Cardiac fibroblast (primary cell): ENCODE results near the gene RBM27.
"Not testable (repeated sequence)": the region's sequence is repeated elsewhere in the genome, so short reads cannot be mapped to it uniquely, and the experiment has no call there.

Experiments used
- DNase-seq, 2 donors: peaks; one replicate each; pipeline versions ENCODE4 v3.0.0 to v3.0.0-alpha.2; 2010; ENCODE audit warnings: low read depth in 2 of 2
- H3K4me3 ChIP-seq, 2 donors: replicated peaks in 1 of 2; 1 replicate in 1 of 2; 2 replicates in 1 of 2; pipeline ENCODE4 v1.5.1; 2011; ENCODE audit warnings: low read depth in 2 of 2, low read length in 2 of 2, mild to moderate bottlenecking in 2 of 2, moderate library complexity in 1 of 2
- TF ChIP-seq, protein P1 (sequence below): IDR thresholded peaks from one replicate; pipeline ENCODE4 v1.5.1; 2011; ENCODE audit warnings: low read depth, mild to moderate bottlenecking, low read length, inconsistent platforms

Gene RBM27

DNA sequence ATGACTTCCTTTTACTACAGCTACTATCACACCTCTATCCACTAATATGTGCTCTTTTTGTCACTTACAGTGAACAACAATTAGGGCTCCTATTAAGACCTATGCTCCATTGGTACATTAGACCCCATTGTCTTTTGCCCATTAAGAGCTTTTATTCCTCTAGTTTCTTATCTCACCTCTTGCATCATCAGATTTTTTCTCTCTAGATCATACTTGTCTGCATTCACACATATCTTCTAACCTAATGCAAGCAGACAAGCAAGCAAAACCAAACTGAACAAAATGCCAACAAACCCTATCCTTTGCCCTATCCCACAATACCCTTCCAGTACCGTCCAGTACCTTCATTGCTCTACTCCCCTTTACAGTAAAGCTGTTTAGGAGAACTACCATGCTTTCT is 10.1 kb upstream of the RBM27 start:
- peak; percentile 19 to 20 for DNase-seq
- TF ChIP-seq, protein P1, sequence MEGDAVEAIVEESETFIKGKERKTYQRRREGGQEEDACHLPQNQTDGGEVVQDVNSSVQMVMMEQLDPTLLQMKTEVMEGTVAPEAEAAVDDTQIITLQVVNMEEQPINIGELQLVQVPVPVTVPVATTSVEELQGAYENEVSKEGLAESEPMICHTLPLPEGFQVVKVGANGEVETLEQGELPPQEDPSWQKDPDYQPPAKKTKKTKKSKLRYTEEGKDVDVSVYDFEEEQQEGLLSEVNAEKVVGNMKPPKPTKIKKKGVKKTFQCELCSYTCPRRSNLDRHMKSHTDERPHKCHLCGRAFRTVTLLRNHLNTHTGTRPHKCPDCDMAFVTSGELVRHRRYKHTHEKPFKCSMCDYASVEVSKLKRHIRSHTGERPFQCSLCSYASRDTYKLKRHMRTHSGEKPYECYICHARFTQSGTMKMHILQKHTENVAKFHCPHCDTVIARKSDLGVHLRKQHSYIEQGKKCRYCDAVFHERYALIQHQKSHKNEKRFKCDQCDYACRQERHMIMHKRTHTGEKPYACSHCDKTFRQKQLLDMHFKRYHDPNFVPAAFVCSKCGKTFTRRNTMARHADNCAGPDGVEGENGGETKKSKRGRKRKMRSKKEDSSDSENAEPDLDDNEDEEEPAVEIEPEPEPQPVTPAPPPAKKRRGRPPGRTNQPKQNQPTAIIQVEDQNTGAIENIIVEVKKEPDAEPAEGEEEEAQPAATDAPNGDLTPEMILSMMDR = no peak
- no peak overlapping the region for H3K4me3 ChIP-seq

DNA sequence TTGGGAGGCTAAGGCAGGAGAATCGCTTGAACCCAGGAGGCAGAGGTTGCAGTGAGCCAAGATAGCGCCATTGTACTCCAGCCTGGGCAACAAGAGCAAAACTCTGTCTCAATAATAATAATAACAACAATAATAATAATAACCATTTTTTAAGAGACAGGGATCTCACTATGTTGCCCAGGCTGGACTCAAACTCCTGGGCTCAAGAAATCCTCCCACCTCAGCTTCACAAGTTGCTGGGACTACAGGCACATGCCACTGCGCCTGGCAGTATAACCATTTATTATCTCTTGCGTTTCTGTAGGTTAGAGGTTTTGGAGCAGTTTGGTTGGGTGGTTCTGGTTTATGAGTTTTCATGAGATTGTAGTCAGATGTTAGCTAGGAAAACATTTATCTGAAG is 8.4 kb upstream of the RBM27 start:
- DNase-seq, H3K4me3 ChIP-seq: not testable (repeated sequence)

DNA sequence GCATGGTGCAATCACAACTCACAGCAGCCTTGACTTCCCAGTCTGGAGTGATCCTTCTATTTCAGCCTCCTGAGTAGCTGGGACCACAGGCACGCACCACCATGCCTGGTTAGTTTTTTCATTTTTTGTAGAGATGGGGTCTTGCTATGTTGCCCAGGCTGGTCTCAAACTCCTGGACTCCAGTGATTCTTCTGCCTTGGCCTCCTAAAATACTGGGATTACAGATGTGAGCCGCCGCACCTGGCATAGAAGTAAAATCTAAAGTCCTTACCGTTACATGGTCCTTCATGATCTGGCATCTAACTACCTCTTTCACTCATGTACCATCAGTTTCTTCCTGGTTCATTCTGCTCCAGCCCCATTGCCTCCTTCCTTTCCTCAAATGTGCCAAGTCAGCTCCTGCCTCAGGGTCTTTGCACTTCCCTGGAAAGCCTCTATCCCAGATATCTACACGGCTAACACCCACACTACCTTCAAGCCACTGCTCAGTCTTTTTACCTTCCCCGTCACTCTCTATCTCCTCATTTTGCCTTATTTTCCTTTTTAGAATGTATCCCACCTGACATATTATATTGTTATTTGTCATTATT is 6.9 kb upstream of the RBM27 start:
- H3K4me3 ChIP-seq = no peak overlapping the region
- TF ChIP-seq, protein P1 = no peak
- no peak for DNase-seq

DNA sequence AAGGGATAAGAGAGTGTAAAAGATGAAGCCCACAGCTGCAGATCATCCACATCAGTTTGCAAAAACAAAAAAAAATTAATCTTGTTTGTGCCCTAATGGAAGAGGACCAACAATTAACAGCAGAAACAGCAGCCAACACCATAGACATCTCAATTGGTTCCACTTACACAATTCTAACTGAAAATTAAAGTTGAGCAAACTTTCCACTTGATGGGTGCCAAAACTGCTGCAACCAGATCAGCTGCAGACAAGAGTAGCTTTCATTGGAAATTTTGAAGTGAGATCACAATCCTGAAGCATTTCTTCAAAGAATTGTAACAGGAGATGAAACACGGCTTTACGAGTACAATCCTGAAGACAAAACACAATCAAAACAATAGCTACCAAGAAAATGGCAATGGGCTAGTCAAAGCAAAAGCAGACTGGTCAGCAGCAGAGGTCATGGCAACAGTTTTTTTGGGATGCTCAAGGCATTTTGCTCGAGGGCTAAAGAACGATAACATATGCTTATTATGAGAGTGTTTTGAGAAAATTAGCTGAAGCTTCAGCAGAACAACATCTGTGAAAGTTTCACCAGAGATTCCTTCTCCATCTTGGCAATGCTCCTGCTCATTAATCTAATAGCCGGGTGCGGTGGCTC is 4.1 kb upstream of the RBM27 start:
- TF ChIP-seq, protein P1 = no peak
- no peak overlapping the region for H3K4me3 ChIP-seq
- no peak for DNase-seq

DNA sequence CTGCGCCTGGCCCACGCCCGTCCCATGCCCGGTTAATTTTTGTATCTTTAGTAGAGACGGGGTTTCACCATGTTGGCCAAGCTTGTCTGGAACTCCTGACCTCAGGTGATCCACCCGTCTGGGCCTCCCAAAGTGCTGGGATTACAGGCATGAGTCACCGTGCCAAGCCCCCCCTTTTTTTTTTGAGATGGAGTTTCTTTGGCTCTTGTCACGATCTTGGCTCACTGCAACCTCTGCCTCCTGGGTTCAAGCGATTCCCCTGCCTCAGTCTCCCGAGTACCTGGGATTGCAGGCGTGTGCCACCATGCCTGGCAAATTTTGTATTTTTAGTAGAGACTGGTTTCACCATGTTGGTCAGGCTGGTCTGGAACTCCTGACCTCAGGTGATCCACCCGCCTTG is 1.6 kb upstream of the RBM27 start:
- H3K4me3 ChIP-seq, DNase-seq: not testable (repeated sequence)

DNA sequence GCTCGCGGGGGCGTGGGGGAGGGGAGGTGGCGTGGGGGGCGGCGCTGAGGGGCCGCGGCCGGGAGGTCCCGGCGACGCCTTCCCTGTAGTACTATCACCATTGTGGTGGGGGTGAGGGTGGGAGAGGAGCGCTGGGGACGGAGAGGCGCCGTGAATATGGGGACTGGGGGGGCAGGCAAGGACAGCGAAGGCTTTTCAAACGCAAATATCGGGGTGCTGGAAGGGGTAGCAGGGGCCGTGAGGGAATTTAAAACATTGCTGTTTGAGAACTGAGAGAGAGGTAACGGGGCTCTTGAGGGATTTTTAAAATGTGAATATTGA is 427 bp downstream of the RBM27 start:
- peak overlapping the region; percentile 88 to 92 for H3K4me3 ChIP-seq
- no peak for DNase-seq
- TF ChIP-seq, protein P1 = no peak

DNA sequence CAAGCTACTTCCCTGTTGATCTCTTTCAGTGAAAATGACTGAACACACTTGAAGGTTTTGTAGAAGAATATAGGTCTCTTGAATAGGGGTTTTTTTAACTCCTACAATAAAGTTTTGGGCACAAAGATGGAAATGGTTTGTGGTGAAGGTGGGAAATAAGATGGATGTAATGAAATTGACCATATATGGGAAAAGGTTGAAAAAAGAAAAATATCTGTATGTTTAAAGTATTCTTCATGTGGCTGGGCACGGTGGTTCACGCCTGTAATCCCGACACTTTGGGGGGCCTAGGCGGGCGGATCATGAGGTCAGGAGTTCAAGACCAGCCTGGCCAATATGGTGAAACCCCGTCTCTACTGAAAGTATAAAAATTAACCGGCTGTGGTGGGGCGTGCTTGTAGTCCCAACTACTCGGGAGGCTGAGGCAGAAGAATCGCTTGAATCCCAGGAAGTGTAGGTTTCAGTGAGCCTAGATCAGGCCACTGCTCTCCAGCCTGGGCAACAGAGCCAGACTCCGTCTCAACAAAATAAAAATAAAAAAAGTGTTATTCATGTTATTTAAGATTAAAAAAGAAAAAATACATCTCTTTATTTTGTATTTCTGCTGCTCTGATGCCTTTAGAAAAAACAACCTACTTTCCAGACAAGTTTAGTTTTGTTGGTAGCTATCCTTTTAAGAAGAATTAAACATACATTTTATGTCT is 2.2 kb downstream of the RBM27 start:
- DNase-seq = no peak
- no peak overlapping the region for H3K4me3 ChIP-seq
- TF ChIP-seq, protein P1 = no peak

DNA sequence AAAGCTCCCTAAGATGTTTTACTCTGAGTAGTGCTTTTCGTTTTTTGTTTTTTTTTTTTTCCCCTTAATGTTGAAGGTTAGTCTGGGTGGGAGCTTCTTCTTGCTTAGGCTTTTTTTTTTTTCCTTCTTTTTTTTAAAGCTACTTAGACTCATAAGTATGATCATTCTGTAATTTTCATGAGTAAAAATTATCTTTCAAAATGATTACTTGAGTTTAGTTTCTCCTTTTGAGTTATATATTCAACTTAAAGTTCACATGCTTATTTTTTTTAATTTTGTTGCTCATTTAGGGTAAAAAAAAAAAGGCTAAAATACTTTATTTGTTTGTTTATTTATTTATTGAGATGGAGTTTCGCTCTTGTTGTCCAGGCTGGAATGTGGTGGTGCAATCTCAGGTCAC is 2.9 kb downstream of the RBM27 start:
- no peak overlapping the region for H3K4me3 ChIP-seq
- TF ChIP-seq, protein P1 = no peak
- DNase-seq = no peak
